MCF 10A (cell line): ENCODE data around the gene BACH2. TPM values are rescaled to one million over a fixed set of nuclear protein-coding genes. Genes with fewer than 3 reads are reported as not detected.
A peak's percentile ranks its signal among the peaks of the same experiment; 100 is the strongest.

Source experiments
- BruUV-seq: library from RNA; stranded (reverse); fragments of 400-500 nt; replicated peaks from 2 replicates; lab custom pipeline; 2021; lab: Mats Ljungman, UMichigan
- CTCF ChIA-PET: fragments of 300-600 bp; sonication (Branson Sonifier 250); formaldehyde crosslinking; extraction: SDS; loops from one replicate; lab custom pipeline; 2021; ENCODE audit warnings: antibody characterized with exemption, inconsistent platforms; lab: Yijun Ruan, JAX
- POLR2A ChIA-PET: fragments of 300-600, 350-650 bp; sonication (Branson Sonifier 250); formaldehyde crosslinking; extraction: SDS; loops from one replicate; lab custom pipeline; 2020; ENCODE audit warnings: antibody characterized with exemption, inconsistent platforms; lab: Yijun Ruan, JAX
- DNase-seq: peaks from one replicate; pipeline ENCODE4 v3.0.0-alpha.2; 2018; ENCODE audit not compliant: unreplicated experiment
- H3K27ac Mint-ChIP-seq: one replicate; pipeline ENCODE4 v1.8.0; 2022; ENCODE audit warnings: mild to moderate bottlenecking, low read depth, mixed read lengths; ENCODE audit not compliant: unreplicated experiment
- H3K27me3 Mint-ChIP-seq: one replicate; pipeline ENCODE4 v1.8.0; 2022; ENCODE audit warnings: mixed read lengths; ENCODE audit not compliant: insufficient read depth, unreplicated experiment
- H3K36me3 Mint-ChIP-seq: one replicate; pipeline ENCODE4 v1.8.0; 2022; ENCODE audit warnings: mild to moderate bottlenecking, moderate library complexity, mixed read lengths; ENCODE audit not compliant: insufficient read depth, unreplicated experiment
- H3K4me1 Mint-ChIP-seq: one replicate; pipeline ENCODE4 v1.8.0; 2022; ENCODE audit warnings: mixed read lengths; ENCODE audit not compliant: insufficient read depth, unreplicated experiment
- H3K4me3 Mint-ChIP-seq: one replicate; pipeline ENCODE4 v1.8.0; 2022; ENCODE audit warnings: mild to moderate bottlenecking, moderate library complexity, mixed read lengths; ENCODE audit not compliant: unreplicated experiment
- H3K9me3 Mint-ChIP-seq: one replicate; pipeline ENCODE4 v1.8.0; 2022; ENCODE audit warnings: mixed read lengths; ENCODE audit not compliant: unreplicated experiment
- intact Hi-C: fragments of 100-400 bp; cut with micrococcal nuclease; formaldehyde crosslinking; loops from 2 replicates; pipeline ENCODE4 v1.14.1; 2022
- total RNA-seq: library from RNA; stranded (reverse); gene quantifications from 2 replicates; pipeline ENCODE4 v1.2.3, GENCODE V29; 2022
- TF ChIP-seq, protein P1 (sequence below): fragments of 200-600 bp; IDR thresholded peaks from one replicate; pipeline ENCODE4 v1.8.0; 2022; ENCODE audit warnings: antibody characterized with exemption, mild to moderate bottlenecking; ENCODE audit not compliant: unreplicated experiment

BACH2 gene
- total RNA-seq, 1 experiment from 2014 or later: 9.9 TPM

DNA sequence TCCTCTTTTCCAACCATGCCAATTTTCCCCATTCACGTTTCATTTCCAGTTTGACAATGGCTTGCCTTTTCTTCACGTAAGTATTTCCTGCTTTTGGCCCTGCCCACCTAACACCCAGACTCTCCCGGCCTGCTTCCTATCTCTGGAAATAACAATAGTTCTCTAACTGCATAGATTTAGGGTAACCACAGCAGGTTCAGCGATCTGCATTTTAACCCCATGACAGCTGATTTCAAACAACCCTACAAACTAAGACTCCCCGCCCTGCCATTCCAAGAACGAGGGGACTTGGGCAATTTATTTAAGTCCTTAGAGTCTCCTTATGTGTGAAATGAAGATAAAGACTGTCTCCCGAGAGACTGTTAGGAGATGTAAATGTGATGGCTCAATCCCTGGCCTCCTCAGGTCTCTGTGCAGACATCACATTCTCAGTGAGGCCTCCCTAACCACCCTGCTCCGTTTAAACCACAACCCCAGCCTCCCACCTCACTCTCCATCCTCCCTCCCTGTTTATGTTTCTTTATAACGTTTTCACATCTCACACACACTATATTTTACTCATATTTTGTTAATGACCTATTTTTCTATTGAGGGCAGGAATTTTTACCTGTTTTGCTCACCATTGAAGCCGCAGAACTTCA is 267.5 kb downstream of the BACH2 start:
- POLR2A ChIA-PET: no interaction called here

DNA sequence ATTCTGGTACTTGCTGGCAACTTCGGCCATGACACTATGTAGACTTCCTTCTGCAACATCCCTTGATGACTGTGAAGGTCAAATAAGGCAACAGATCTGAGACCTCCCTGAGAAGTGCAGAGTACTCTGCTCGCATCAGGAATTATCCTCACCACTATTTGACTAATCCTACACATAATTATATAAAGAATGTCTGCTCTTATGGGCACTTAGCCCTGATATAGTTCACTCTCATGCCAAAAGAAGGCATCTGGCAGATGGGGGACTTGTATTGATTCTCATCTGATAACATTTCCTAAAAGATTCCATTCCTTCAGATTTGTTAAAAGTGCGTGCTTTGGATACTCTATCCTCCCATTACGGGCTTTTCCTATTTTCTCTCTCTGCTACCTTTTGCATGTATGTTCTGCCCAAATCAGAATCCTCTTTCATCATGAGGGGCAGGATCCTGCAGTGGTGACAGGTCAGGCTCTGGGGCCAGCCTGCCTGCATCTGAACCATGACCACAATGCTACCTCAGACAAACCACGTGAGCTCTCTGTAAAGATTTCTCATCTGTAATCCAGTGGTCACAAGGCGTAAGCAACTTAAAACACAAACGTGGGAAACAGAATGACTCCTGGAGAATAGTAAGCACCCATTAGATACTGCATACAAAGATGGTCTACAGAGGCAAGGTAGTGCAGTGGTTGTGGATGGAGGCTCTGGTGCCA is 268.4 kb downstream of the BACH2 start:
- Mint-ChIP-seq H3K27ac (no peak overlapping the region), H3K4me3 (no peak overlapping the region), H3K4me1 (peaks cover 17% of the 10 kb centered on the region), H3K9me3 (no peaks in the 10 kb centered on the region), H3K27me3 (no peaks in the 10 kb centered on the region), H3K36me3 (no peaks in the 10 kb centered on the region)
- DNase-seq: no peak
- POLR2A ChIA-PET: interaction anchor here (2.6 kb wide), 1 partner anchor 28 kb away, joined by 11 read pairs; no protein-coding TSS in a partner anchor
- CTCF ChIA-PET: interaction anchor here (0.6 to 1.0 kb wide), 2 partner anchors 9 to 88 kb away, joined by 3 to 4 read pairs; no protein-coding TSS in a partner anchor
- TF ChIP-seq, protein P1, sequence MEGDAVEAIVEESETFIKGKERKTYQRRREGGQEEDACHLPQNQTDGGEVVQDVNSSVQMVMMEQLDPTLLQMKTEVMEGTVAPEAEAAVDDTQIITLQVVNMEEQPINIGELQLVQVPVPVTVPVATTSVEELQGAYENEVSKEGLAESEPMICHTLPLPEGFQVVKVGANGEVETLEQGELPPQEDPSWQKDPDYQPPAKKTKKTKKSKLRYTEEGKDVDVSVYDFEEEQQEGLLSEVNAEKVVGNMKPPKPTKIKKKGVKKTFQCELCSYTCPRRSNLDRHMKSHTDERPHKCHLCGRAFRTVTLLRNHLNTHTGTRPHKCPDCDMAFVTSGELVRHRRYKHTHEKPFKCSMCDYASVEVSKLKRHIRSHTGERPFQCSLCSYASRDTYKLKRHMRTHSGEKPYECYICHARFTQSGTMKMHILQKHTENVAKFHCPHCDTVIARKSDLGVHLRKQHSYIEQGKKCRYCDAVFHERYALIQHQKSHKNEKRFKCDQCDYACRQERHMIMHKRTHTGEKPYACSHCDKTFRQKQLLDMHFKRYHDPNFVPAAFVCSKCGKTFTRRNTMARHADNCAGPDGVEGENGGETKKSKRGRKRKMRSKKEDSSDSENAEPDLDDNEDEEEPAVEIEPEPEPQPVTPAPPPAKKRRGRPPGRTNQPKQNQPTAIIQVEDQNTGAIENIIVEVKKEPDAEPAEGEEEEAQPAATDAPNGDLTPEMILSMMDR: no peak
- intact Hi-C loops: no loop called here
- BruUV-seq: no TSS peak

More for the DNA sequence above, 267.5 kb downstream of the BACH2 start:
- no TSS peak for BruUV-seq
- no peaks in the 10 kb centered on the region for H3K36me3 Mint-ChIP-seq
- peaks cover 17% of the 10 kb centered on the region for H3K4me1 Mint-ChIP-seq
- no peak for DNase-seq
- H3K27me3 Mint-ChIP-seq: no peaks in the 10 kb centered on the region
- no peak overlapping the region for H3K27ac Mint-ChIP-seq
- no peak overlapping the region for H3K4me3 Mint-ChIP-seq
- intact Hi-C loops: no loop called here
- CTCF ChIA-PET: interaction anchor here (0.6 to 1.0 kb wide), 2 partner anchors 10 to 89 kb away, joined by 3 to 4 read pairs; no protein-coding TSS in a partner anchor
- TF ChIP-seq, protein P1: no peak
- no peaks in the 10 kb centered on the region for H3K9me3 Mint-ChIP-seq

DNA sequence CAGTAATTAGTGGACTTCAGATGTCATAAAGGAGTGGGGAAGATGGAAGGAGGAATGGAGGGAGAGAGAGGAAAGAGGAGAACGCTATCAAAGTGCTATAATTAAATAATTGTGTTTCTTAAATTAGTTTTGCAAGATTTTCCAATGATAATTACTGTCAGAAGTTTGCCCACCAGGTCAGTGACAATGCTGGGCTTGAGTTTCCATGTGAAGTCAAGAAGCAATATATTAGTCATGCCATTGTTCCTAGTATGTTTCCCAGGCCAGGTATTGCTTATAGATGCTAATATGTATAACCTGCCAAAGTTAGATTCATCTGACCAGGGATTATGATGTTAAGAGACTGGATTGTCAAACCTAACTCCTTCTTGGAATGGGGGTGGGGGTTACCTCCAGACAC is 270.4 kb downstream of the BACH2 start:
- intact Hi-C loops: no loop called here
- H3K27me3 Mint-ChIP-seq: no peaks in the 10 kb centered on the region
- ChIA-PET CTCF (interaction anchor here (0.6 to 0.7 kb wide), 2 partner anchors 9 to 13 kb away, joined by 4 read pairs; no protein-coding TSS in a partner anchor), POLR2A (interaction anchor here (1.0 to 2.6 kb wide), 2 partner anchors 26 to 71 kb away, joined by 3 to 11 read pairs; no protein-coding TSS in a partner anchor)
- H3K4me3 Mint-ChIP-seq: no peak overlapping the region
- TF ChIP-seq, protein P1: no peak
- peak overlapping the region; percentile 41 for H3K27ac Mint-ChIP-seq
- peaks cover 17% of the 10 kb centered on the region for H3K4me1 Mint-ChIP-seq
- peaks cover 5% of the 10 kb centered on the region for H3K36me3 Mint-ChIP-seq
- H3K9me3 Mint-ChIP-seq: no peaks in the 10 kb centered on the region
- peak; percentile 12 for DNase-seq
- BruUV-seq: no TSS peak

DNA sequence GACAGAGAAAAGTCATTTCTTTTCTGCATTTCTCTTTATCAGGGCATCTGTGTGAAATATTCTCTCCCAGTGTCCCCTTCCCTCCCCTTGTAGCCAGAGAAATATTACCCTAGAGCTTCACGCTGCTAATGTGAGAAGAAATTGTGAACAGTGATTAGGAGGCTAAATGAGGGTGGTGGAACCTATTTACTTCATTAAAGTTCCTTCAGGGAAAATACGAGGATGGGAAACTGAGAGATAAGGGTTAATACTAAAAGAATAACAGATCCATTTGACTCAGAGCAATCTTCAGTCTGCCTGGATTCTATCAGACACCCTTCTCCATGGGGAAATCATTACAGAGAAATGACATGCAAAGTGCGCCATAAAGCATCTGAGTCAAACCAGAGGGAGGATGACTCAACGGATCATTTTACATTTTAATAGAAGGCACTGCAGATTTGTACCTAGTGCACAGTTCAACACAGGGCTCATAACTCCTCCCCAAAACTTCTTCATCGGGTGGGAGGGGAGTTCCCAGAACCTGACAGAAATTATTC is 271.1 kb downstream of the BACH2 start:
- Mint-ChIP-seq H3K4me1 (peaks cover 17% of the 10 kb centered on the region), H3K36me3 (peaks cover 5% of the 10 kb centered on the region), H3K9me3 (no peaks in the 10 kb centered on the region), H3K4me3 (no peak overlapping the region), H3K27ac (peak overlapping the region; percentile 41), H3K27me3 (no peaks in the 10 kb centered on the region)
- TF ChIP-seq, protein P1: no peak
- intact Hi-C loops: no loop called here
- ChIA-PET CTCF (interaction anchor here (0.7 kb wide), 1 partner anchor 10 kb away, joined by 4 read pairs; no protein-coding TSS in a partner anchor), POLR2A (interaction anchor here (1.0 to 2.6 kb wide), 2 partner anchors 26 to 72 kb away, joined by 3 to 11 read pairs; no protein-coding TSS in a partner anchor)
- no TSS peak for BruUV-seq
- DNase-seq: peak; percentile 87
